Activated T-cell treated with anti-CD3 and anti-CD28 coated beads, Interleukin-2, amount 50 U/mL, for 24 hours (primary cell): Measurements from ENCODE around the gene AP1M2.

Experiments
- DNase-seq: peaks from one replicate; pipeline ENCODE4 v3.0.0-alpha.2; 2020
- H3K27ac Mint-ChIP-seq: 2 replicates; pipeline ENCODE4 v1.8.0; 2020; ENCODE audit warnings: mild to moderate bottlenecking, mixed read lengths
- H3K27me3 Mint-ChIP-seq: 2 replicates; pipeline ENCODE4 v1.8.0; 2020; ENCODE audit warnings: mixed read lengths
- H3K36me3 Mint-ChIP-seq: 2 replicates; pipeline ENCODE4 v1.8.0; 2020; ENCODE audit warnings: low read depth, mixed read lengths
- H3K4me1 Mint-ChIP-seq: 2 replicates; pipeline ENCODE4 v1.8.0; 2020; ENCODE audit warnings: low read depth, mixed read lengths
- H3K4me3 Mint-ChIP-seq: 2 replicates; pipeline ENCODE4 v1.8.0; 2020; ENCODE audit warnings: mild to moderate bottlenecking, moderate library complexity, mixed read lengths
- H3K9me3 Mint-ChIP-seq: 2 replicates; pipeline ENCODE4 v1.8.0; 2020; ENCODE audit warnings: mixed read lengths

The AP1M2 gene

DNA sequence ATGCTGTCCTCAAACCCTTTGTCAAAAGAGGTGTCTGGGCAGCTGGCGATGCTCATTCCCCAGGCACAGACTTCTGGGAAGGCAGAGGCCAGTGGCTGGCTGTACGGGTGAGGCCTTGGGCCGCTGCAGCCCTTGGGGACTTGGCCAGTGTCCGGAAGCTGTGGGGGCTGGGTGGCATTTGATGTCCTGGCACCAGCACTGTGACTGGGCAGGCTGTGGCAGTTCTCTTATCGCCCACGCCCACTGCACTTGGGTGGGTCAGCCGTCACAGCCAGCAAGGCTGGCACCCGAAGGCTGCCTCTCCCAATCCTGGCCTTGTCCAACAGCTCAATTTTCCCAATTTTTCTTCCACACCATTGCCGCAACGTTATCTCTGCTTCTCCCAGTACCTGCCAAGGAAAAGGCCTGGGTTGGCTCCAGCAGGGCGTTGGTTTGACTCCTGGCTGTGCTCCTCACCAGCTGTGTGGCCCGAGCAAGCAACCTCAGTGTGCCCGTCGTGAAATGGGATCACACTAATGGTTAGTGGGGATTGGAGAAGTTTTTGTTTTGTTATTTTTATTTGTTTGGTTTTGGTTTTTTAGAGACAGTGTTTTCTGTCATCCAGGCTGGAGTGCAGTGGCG, 25.5 kb upstream of the AP1M2 start:
- peaks cover 23% of the 10 kb centered on the region for H3K36me3 Mint-ChIP-seq
- no peaks in the 10 kb centered on the region for H3K27me3 Mint-ChIP-seq
- peaks cover 29% of the 10 kb centered on the region for H3K4me1 Mint-ChIP-seq
- no peak for DNase-seq
- H3K27ac Mint-ChIP-seq: peak overlapping the region; percentile 48
- H3K9me3 Mint-ChIP-seq: no peaks in the 10 kb centered on the region
- H3K4me3 Mint-ChIP-seq: no peak overlapping the region

DNA sequence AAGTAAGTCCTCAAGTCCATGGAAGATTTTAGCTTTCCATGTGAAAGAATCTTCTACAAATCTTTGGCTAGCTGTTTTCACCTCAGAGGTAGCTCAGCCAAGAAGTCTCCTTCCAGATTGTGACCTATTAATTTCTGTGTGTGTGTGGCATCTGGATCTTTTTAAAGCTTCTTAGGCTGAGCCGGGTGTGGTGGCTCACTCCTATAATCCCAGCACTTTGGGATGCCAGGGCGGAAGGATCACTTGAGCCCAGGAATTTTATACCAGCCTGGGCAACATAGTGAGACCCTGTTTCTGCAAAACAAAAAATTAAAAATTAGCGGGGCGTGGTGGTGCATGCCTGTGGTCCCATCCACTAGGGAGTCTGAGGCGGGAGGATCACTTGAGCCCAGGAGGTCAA, 24.8 kb upstream of the AP1M2 start:
- Mint-ChIP-seq H3K4me1 (peaks cover 30% of the 10 kb centered on the region), H3K36me3 (peaks cover 24% of the 10 kb centered on the region), H3K4me3 (no peak overlapping the region), H3K9me3 (no peaks in the 10 kb centered on the region), H3K27me3 (no peaks in the 10 kb centered on the region), H3K27ac (peak overlapping the region; percentile 67)
- no peak for DNase-seq

DNA sequence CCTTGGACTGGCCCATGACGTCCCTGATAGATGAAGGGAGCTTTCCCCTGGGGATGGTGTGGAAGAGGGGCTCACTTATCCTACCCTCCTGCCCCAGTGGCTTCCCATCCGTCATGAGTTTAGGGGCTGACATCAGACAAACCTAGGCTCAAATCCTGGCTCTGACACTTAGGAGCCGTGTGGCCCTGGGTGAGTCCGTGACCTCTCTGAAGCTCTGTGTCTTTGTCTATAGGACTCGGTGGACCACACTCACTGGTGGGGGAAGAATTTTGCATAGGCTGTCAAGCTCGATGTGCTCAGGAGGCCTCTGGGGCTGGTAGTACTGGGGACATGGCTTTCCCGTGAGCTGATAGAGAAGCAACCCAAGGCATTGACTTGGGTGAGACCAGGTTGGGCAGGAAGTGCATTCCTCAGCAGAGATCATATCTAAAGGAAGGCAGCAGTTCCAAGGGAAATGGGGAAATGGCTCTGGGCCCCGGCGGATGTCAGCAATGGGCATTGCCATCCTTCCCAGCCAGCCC, 17.4 kb upstream of the AP1M2 start:
- H3K27me3 Mint-ChIP-seq: no peaks in the 10 kb centered on the region
- H3K27ac Mint-ChIP-seq: peak overlapping the region; percentile 99
- peaks cover 22% of the 10 kb centered on the region for H3K36me3 Mint-ChIP-seq
- peaks cover 26% of the 10 kb centered on the region for H3K4me1 Mint-ChIP-seq
- H3K4me3 Mint-ChIP-seq: peak overlapping the region; percentile 95
- H3K9me3 Mint-ChIP-seq: no peaks in the 10 kb centered on the region
- DNase-seq: peak; percentile 52

DNA sequence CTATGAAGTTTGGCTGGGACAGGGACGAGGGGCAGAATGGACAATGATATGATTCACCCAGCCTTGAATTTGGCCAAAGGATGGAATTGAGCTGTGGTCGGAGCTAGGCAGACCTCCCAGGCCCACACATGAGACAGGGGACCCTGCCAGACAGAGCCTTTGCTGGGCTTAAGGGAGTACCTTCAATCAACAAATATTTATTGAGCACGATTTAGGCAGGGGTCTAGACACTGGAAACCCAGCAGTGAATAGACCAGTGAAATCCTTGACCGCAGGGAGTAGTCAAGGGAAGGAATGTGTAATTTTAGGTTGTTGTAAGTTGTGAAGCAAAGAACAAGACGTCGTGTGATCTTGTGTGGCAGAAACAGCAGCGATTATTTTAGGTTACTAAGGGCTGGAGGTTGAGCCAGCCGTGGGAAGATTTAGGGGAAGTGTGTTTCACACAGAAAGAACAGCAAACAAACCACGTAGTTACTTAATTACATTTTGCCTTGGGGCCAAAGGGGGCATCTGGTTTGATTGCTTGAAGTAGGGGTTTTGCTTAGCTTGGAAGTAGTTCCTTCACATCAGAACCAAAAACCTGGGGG, 16.9 kb upstream of the AP1M2 start:
- peak overlapping the region; percentile 95 for H3K4me3 Mint-ChIP-seq

DNA sequence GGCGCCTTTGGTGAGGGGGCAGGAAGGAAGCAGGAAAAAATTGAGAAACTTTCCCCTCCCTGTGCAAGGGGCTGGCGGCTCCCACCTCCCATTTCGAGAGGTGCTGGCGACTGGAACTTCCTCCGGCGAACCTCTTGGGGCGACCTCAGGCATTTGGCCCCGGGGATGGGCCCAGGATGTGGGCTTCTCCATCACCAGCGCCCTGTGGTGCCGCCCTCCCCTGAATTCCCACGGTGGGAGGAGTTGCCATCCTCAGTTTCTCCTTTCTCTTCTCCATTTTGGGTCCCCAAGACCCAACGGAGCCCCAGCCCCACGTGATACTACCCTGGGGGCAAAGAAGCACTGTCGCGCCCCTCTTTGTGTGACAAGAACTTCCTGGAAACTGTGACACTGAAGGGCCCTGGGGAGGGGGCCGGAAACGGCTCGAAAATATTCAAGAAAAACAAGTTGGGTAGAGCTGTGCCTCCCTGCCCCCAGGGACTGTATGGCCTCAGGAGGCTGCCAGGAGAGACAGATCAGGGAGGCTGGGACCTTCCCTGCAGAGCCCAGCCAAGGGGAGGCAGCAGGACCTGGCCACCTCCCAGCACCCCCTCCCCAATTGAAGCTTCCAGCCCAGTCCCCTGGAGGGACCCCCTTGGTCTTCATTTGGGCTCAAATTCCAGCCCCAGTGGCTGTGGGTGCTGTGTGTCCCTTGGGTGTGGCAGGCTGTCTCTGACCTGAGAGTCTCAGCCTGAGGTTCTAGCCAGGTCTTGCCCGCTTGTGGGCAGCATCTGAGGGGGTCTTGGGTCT, 16.2 kb upstream of the AP1M2 start:
- Mint-ChIP-seq H3K36me3 (peaks cover 22% of the 10 kb centered on the region), H3K4me1 (peaks cover 26% of the 10 kb centered on the region), H3K4me3 (peak overlapping the region; percentile 95), H3K9me3 (no peaks in the 10 kb centered on the region), H3K27me3 (no peaks in the 10 kb centered on the region), H3K27ac (peak overlapping the region; percentile 99)
- DNase-seq: peak; percentile 79

More for the DNA sequence above, 16.9 kb upstream of the AP1M2 start:
- H3K9me3 Mint-ChIP-seq: no peaks in the 10 kb centered on the region
- peak overlapping the region; percentile 99 for H3K27ac Mint-ChIP-seq
- peaks cover 26% of the 10 kb centered on the region for H3K4me1 Mint-ChIP-seq
- no peaks in the 10 kb centered on the region for H3K27me3 Mint-ChIP-seq
- DNase-seq: no peak
- H3K36me3 Mint-ChIP-seq: peaks cover 22% of the 10 kb centered on the region

DNA sequence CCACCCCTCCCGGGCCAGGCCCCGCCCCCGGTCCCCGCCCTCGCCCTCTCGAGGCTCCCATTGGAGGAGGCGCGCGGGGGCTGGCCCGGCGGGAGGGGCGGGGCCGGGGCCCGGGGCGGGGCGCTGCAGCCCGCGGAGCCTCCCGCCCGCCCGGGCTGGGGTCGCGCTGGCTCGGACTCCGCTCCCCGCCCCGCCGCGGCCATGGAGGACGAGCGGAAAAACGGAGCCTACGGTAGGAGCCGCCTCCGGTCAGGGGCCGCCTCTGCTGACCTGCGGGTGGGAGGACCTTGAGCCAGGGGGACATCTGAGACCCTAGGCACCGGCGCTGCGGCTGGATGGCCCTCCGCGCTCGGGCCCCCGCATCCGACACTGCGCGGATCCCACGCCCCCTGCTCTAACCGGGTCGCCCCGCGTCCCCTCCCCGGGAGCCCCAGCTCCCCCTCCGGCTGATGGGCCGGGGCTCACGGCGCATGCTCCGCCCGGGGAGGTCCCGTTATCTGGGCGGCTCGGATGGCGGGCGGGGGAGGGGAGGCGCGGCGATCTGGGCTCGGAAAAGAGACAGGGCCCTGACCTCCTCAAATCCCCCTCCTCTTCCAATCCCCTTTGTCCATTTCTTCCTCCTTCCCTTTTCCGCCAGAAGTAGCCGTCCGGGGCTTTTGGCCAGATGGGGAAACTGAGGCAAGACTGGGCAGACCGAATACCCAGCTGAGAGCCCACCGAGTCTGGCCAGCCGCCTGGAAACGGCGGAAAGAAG, 15.4 kb upstream of the AP1M2 start:
- Mint-ChIP-seq H3K27me3 (no peaks in the 10 kb centered on the region), H3K36me3 (peaks cover 20% of the 10 kb centered on the region), H3K9me3 (no peaks in the 10 kb centered on the region), H3K27ac (peak overlapping the region; percentile 99), H3K4me3 (peak overlapping the region; percentile 95), H3K4me1 (peaks cover 24% of the 10 kb centered on the region)
- peak; percentile 91 for DNase-seq

DNA sequence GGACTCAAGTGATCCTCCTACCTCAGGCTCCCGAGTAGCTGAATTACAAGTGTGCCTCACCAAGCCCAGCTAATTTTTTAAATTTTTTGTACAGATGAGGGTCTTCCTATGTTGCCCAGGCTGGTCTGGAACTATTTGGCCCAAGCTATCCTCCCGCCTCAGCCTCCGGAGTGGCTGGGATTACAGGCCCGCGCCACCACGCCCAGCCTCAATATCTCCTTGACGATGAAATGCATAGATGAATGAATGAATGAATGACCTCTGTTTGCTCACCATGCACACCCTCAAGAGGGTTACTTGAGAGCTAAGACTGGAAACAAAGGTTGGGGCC, 14.9 kb upstream of the AP1M2 start:
- Mint-ChIP-seq H3K4me3 (peak overlapping the region; percentile 74), H3K27ac (peak overlapping the region; percentile 90), H3K27me3 (no peaks in the 10 kb centered on the region), H3K4me1 (peaks cover 22% of the 10 kb centered on the region), H3K36me3 (peaks cover 17% of the 10 kb centered on the region), H3K9me3 (no peaks in the 10 kb centered on the region)
- DNase-seq: no peak

DNA sequence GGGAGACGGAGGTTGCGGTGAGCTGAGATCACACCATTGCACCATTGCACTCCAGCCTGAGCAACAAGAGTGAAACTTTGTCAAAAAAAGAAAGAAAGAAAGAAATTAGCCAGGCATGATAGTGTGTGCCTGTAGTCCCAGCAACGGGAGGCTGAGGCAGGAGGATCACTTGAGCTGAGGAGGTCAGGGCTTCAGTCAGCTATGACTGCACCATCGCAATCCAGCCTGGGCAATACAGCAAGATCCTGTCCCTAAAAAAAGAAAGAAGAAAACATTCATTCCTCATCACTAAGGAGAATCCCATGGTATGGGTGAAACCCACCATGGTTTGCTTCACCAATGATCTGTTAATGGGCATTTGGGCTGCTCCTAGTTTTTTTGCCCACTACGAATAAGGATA, 13.0 kb upstream of the AP1M2 start:
- no peaks in the 10 kb centered on the region for H3K27me3 Mint-ChIP-seq
- no peak overlapping the region for H3K27ac Mint-ChIP-seq
- peaks cover 38% of the 10 kb centered on the region for H3K4me1 Mint-ChIP-seq
- H3K4me3 Mint-ChIP-seq: no peak overlapping the region
- H3K36me3 Mint-ChIP-seq: peaks cover 17% of the 10 kb centered on the region
- H3K9me3 Mint-ChIP-seq: no peaks in the 10 kb centered on the region
- no peak for DNase-seq

DNA sequence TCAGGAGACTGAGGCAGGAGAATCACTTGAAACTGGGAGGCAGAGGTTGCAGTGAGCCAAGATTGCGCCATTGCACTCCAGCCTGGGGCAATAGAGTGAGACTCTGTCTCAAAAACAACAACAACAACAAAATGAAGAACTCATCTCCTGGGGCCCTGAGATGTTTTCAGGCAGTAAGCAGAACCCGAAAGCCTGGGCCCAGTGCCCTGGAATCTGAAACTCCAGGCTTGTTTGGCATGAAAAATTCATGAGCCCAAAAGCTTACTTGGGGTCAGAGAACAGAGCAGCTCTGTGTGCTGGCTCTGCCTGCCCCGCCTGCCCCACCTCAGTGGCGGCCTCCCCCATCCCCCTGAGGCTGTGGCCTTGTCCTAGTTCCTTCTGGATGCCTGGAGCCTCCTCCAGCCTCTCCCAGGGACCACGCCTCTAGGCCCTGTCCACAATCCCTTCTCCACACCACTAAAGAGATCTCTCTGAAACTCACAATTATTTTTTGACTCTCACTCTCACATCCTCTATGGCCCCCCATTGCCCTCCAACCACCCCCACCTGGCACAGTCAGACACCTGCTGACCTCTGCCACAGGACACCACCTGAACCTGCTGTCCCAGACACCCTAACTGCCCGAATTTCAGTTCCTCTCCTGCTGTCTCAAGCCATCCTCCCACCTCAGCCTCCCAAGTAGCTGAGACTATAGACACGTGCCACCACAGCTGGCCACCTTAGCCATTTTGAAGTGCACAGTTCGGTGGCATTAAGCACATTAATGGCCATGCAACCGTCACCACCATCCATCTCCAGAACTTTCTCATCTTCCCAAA, 6.9 kb upstream of the AP1M2 start:
- H3K27me3 Mint-ChIP-seq: no peaks in the 10 kb centered on the region
- no peaks in the 10 kb centered on the region for H3K36me3 Mint-ChIP-seq
- no peaks in the 10 kb centered on the region for H3K9me3 Mint-ChIP-seq
- no peak for DNase-seq
- no peak overlapping the region for H3K4me3 Mint-ChIP-seq
- H3K4me1 Mint-ChIP-seq: peaks cover 19% of the 10 kb centered on the region
- peak overlapping the region; percentile 59 for H3K27ac Mint-ChIP-seq

DNA sequence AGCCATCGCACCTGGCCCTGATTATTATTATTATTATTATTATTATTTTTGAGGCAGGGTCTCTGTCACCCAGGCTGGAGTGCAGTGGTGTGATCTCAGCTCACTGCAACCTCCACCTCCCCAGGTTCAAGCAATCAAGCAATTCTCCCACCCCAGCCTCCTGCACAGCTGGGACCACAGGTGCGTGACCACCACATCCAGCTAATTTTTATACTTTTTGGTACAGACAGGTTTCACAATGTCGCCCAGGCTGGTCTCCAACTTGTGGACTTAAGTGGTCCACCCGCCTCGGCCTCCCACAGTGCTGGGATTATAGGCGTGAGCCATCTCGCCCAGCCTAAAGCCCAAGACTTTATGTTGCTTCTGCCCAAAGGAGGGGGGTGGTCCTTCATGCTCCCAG, 6.0 kb upstream of the AP1M2 start:
- H3K36me3 Mint-ChIP-seq: no peaks in the 10 kb centered on the region
- H3K9me3 Mint-ChIP-seq: no peaks in the 10 kb centered on the region
- peaks cover 19% of the 10 kb centered on the region for H3K4me1 Mint-ChIP-seq
- H3K27ac Mint-ChIP-seq: no peak overlapping the region
- no peak overlapping the region for H3K4me3 Mint-ChIP-seq
- H3K27me3 Mint-ChIP-seq: no peaks in the 10 kb centered on the region
- no peak for DNase-seq

DNA sequence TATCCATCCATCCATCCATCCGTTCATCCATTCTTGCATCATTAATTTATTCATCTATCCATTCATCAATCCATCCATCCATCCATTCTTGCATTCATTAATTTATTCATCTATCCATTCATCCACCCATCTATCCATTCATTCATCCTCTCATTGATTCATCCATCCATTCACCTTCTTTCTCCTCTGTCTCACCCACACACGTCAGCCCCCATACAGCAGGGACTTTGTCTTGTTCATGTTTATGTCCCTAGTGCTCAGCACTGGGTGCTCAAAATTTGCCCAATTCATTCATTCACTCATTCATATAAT, 683 bp upstream of the AP1M2 start:
- no peak for DNase-seq
- Mint-ChIP-seq H3K4me1 (peaks cover 6% of the 10 kb centered on the region), H3K36me3 (no peaks in the 10 kb centered on the region), H3K27ac (no peak overlapping the region), H3K27me3 (peaks cover 7% of the 10 kb centered on the region), H3K4me3 (no peak overlapping the region), H3K9me3 (no peaks in the 10 kb centered on the region)

DNA sequence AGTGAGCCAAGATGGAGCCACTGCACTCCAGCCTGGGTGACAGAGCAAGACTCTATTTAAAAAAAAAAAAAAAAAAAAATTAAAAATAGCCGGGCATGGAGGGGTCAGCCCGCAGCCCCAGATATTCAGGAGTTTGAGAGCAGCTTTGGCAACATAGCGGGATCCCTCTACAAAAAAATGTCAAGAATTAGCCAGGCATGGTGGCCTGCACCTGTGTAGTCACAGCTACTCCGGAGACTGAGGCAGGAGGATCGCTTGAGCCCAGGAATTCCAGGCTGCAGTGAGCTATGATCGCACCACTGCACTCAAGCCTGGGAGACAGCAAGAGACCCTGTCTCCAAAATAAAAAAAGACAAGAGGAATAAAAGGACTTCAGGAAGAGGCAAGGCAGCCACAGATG, 716 bp downstream of the AP1M2 start:
- Mint-ChIP-seq H3K36me3 (no peaks in the 10 kb centered on the region), H3K9me3 (no peaks in the 10 kb centered on the region), H3K27ac (no peak overlapping the region), H3K27me3 (peaks cover 7% of the 10 kb centered on the region), H3K4me1 (peaks cover 8% of the 10 kb centered on the region), H3K4me3 (no peak overlapping the region)
- DNase-seq: no peak

DNA sequence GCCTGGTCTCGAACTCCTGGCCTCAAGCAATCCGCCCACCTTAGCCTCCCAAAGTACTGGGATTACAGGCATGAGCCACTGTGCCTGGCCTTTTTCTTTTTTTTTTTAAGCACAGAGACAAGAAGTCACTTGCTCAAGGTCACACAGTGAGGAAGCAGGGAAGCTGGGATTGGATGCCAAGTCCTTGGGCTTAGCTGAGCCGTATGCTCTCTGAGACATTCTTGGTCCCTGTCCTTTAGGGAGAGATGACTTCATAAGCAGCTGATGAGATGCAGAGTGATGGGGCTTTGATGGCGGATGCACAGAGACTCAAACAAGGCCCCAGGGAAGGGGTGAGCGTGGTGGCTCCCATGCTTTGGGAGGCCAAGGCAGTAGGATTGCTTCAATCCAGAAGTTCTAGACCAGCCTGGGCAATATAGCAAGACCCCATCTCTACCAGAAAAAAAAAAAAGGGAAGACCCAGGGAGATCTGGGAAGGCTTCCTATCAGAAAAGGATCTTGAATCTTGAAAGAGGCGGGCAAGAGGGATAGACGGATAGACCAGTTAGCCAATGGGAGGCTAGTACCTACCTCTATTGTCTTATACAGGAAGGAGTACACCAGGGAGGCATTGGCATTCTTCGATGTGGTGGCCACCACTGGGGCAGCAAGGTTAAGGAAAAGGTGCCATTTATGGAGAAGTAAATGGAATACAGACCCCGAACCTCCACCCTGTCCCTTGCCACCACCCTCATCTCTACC, 3.9 kb downstream of the AP1M2 start:
- Mint-ChIP-seq H3K4me1 (peaks cover 14% of the 10 kb centered on the region), H3K9me3 (no peaks in the 10 kb centered on the region), H3K27ac (no peak overlapping the region), H3K27me3 (peaks cover 7% of the 10 kb centered on the region), H3K4me3 (no peak overlapping the region), H3K36me3 (no peaks in the 10 kb centered on the region)
- DNase-seq: no peak
